Left ventricle myocardium inferior (tissue), 1 donor: ENCODE results near the gene RACGAP1. TPM values are rescaled to one million over a fixed set of nuclear protein-coding genes. Genes with fewer than 3 reads are reported as not detected.
A peak's percentile ranks its signal among the peaks of the same experiment; 100 is the strongest.

ENCODE experiments used
- DNase-seq: peaks from one replicate; pipeline ENCODE4 v3.0.0-alpha.2; 2020
- H3K27ac ChIP-seq: fragments of 200-600 bp; replicated peaks from 2 replicates; pipeline ENCODE4 v1.8.0; 2021
- H3K27me3 ChIP-seq: fragments of 200-600 bp; 2 replicates; pipeline ENCODE4 v1.8.0; 2021; ENCODE audit warnings: low read depth
- H3K36me3 ChIP-seq: fragments of 200-600 bp; 2 replicates; pipeline ENCODE4 v1.8.0; 2021
- H3K4me1 ChIP-seq: fragments of 200-600 bp; 2 replicates; pipeline ENCODE4 v1.8.0; 2021
- H3K4me3 ChIP-seq: fragments of 200-600 bp; 2 replicates; pipeline ENCODE4 v1.8.0; 2021; ENCODE audit warnings: mild to moderate bottlenecking, moderate library complexity
- H3K9me3 ChIP-seq: fragments of 200-600 bp; replicated peaks from 2 replicates; pipeline ENCODE4 v1.8.0; 2021
- intact Hi-C: fragments of 100-400 bp; cut with micrococcal nuclease; formaldehyde crosslinking; loops from one replicate; pipeline ENCODE4 v1.11.0; 2022
- total RNA-seq: library from RNA; stranded (reverse); fragmentation: NEBNext Ultra II Directional; extraction: Animal tissue kit (Norgen Biotek cat#: 25700); gene quantifications from one replicate; pipeline ENCODE4 v1.2.1, GENCODE V29; 2021
- TF ChIP-seq, protein P1 (sequence below): fragments of 200-600 bp; IDR thresholded peaks from 2 replicates; pipeline ENCODE4 v1.8.0; 2021; ENCODE audit warnings: antibody characterized with exemption, mild to moderate bottlenecking, borderline replicate concordance
- donor health status: DM: no; HTN: yes; CAD: no; lungs with severe emphysema.

The RACGAP1 gene
- total RNA-seq, 1 donor from 2014 or later: 5.4 TPM

GRCh38 chr12:49984476-49985359 is 40.6 kb downstream of the RACGAP1 start:
- no peaks in the 10 kb centered on the region for H3K9me3 ChIP-seq
- no peak overlapping the region for H3K4me3 ChIP-seq
- peak overlapping the region; percentile 24 for H3K27ac ChIP-seq
- no peaks in the 10 kb centered on the region for H3K36me3 ChIP-seq
- DNase-seq: no peak
- intact Hi-C loops: no loop called here
- peaks cover 22% of the 10 kb centered on the region for H3K4me1 ChIP-seq
- no peaks in the 10 kb centered on the region for H3K27me3 ChIP-seq
- TF ChIP-seq, protein P1, sequence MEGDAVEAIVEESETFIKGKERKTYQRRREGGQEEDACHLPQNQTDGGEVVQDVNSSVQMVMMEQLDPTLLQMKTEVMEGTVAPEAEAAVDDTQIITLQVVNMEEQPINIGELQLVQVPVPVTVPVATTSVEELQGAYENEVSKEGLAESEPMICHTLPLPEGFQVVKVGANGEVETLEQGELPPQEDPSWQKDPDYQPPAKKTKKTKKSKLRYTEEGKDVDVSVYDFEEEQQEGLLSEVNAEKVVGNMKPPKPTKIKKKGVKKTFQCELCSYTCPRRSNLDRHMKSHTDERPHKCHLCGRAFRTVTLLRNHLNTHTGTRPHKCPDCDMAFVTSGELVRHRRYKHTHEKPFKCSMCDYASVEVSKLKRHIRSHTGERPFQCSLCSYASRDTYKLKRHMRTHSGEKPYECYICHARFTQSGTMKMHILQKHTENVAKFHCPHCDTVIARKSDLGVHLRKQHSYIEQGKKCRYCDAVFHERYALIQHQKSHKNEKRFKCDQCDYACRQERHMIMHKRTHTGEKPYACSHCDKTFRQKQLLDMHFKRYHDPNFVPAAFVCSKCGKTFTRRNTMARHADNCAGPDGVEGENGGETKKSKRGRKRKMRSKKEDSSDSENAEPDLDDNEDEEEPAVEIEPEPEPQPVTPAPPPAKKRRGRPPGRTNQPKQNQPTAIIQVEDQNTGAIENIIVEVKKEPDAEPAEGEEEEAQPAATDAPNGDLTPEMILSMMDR: no peak

DNA sequence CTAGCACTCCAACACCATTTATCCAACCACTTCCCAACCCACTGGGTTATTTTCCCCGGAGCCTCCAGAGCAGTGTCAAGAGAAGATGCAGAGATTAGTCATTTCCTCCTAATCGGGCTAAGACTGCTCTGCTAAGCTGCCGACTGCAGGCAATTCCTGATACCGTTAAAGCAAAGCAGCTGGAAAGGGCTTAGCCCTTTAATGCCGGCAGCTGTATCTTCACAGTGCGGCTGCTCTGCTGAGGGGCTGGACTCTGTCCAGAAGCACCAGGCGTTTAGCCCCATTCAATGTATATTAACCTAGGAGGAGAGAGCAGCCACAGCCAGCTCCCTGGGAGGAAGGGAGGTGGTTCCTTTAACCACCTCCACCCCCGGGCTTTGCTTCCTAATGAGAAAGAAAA is 41.4 kb downstream of the RACGAP1 start:
- H3K4me3 ChIP-seq: peak overlapping the region; percentile 20

GRCh38 chr12:49982246-49983087 is 42.8 kb downstream of the RACGAP1 start:
- no peak for DNase-seq
- H3K4me1 ChIP-seq: peaks cover 15% of the 10 kb centered on the region
- TF ChIP-seq, protein P1: no peak
- H3K27ac ChIP-seq: no peak overlapping the region
- H3K9me3 ChIP-seq: no peaks in the 10 kb centered on the region
- H3K27me3 ChIP-seq: no peaks in the 10 kb centered on the region
- no peak overlapping the region for H3K4me3 ChIP-seq
- intact Hi-C loops: no loop called here
- H3K36me3 ChIP-seq: no peaks in the 10 kb centered on the region

More for the DNA sequence above, 41.4 kb downstream of the RACGAP1 start:
- H3K27ac ChIP-seq: peak overlapping the region; percentile 24
- H3K36me3 ChIP-seq: no peaks in the 10 kb centered on the region
- intact Hi-C loops: no loop called here
- no peak for DNase-seq
- H3K4me1 ChIP-seq: peaks cover 22% of the 10 kb centered on the region
- TF ChIP-seq, protein P1: no peak
- H3K27me3 ChIP-seq: no peaks in the 10 kb centered on the region
- no peaks in the 10 kb centered on the region for H3K9me3 ChIP-seq

DNA sequence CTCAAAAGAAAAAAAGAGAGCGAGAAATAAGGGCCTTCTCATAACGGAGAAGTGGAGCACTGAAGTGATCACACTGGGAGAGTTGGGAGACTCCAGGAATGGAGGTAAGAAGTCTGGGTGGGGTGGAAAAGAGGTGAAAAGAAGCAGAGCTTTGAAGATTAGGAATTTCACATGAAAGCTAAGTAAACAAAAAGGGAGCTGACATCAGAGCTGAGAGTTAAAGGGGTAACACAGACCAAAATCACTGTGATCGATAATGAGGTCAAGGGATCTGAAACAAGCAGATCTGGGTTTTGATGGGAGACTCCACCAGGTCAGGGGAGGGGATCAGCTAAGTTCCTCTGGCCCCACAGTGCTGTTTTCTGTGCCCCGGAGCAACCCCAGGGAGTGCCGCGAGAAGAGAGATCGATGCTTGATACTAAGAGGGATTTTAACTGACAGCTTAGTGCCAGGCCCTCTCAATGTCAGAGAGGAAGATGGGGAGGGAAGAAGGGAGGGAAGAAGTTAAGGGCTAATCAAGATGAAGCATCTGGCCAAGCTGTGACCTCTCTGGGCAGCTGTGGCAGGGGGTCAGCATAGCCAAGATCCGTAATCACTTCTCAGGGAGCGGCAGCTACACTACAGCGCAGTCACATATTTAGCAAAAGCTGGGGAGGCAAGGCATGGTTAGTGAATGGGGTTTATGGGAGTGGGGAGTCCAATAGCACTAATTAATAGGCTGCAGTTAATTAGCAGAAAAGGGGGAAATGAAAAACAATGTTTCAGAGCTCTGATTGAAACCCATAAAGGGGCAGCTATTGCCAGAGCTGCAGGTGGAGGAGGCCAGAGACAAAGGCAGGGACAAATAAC is 44.6 kb downstream of the RACGAP1 start:
- Histone ChIP-seq H3K27me3 (peaks cover 12% of the 10 kb centered on the region), H3K4me3 (no peak overlapping the region), H3K4me1 (peaks cover 15% of the 10 kb centered on the region), H3K9me3 (no peaks in the 10 kb centered on the region), H3K27ac (no peak overlapping the region), H3K36me3 (no peaks in the 10 kb centered on the region)
- intact Hi-C loops: no loop called here
- DNase-seq: no peak
- TF ChIP-seq, protein P1: no peak

GRCh38 chr12:49979791-49980190 is 45.5 kb downstream of the RACGAP1 start:
- Histone ChIP-seq H3K36me3 (no peaks in the 10 kb centered on the region), H3K27me3 (peaks cover 22% of the 10 kb centered on the region), H3K27ac (no peak overlapping the region), H3K4me3 (no peak overlapping the region), H3K4me1 (peaks cover 20% of the 10 kb centered on the region), H3K9me3 (no peaks in the 10 kb centered on the region)
- intact Hi-C loops: no loop called here
- TF ChIP-seq, protein P1: no peak
- DNase-seq: no peak
